ENCODE measurements around the gene AMOTL1.

AMOTL1 gene

GRCh38 chr11:94868468-94868867 is 100.3 kb downstream of the AMOTL1 start:
- no peaks in the 10 kb centered on the region for H3K36me3 ChIP-seq (ENCODE audit: control insufficient read depth, low read length)
- no peaks in the 10 kb centered on the region for H3F3A ChIP-seq (ENCODE audit: control insufficient read depth, insufficient read depth)
- H3K27me3 ChIP-seq (ENCODE audit: control insufficient read depth, low read length): no peaks in the 10 kb centered on the region

DNA sequence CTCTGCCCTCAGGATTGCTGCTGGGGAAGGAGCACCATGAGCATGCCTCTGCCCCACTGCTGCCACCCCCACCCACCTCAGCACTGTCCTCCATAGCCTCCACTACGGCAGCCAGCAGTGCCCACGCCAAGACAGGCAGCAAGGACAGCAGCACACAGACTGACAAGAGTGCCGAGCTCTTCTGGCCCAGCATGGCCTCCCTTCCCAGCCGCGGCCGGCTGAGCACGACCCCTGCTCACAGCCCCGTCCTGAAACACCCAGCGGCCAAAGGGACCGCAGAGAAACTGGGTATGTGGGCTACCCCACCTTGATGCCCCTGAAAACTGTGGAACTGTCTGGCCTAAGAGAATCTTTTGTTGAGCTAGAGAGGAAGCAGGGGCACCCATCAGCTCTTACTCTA is 101.0 kb downstream of the AMOTL1 start:
- no peak for TF ChIP-seq CTCF (IDR thresholded peaks at IDR 0.05; ENCODE audit: low read depth, low read length, poor library complexity, severe bottlenecking)
- no peak for TF ChIP-seq EZH2phosphoT487 (IDR thresholded peaks at IDR 0.05; ENCODE audit: borderline replicate concordance, low read length)
- H3K36me3 ChIP-seq (ENCODE audit: control insufficient read depth, low read length): no peaks in the 10 kb centered on the region
- H3F3A ChIP-seq (ENCODE audit: control insufficient read depth, insufficient read depth): no peaks in the 10 kb centered on the region
- H3K4me2 ChIP-seq (ENCODE audit: low read length): no peak overlapping the region
- no peaks in the 10 kb centered on the region for H3K4me1 ChIP-seq (ENCODE audit: control insufficient read depth, low read length)
- no peak overlapping the region for H3K4me3 ChIP-seq (ENCODE audit: low read length)
- no peaks in the 10 kb centered on the region for H3K9me3 ChIP-seq (ENCODE audit: control insufficient read depth, insufficient read depth, low read length)
- H4K20me1 ChIP-seq (ENCODE audit: control insufficient read depth, insufficient read depth, low read depth, low read length): no peaks in the 10 kb centered on the region
- no peaks in the 10 kb centered on the region for H3K9me2 ChIP-seq (replicated peaks; ENCODE audit: control insufficient read depth, low read length)
- no peak overlapping the region for H3K27ac ChIP-seq (ENCODE audit: low read depth, low read length)
- no peaks in the 10 kb centered on the region for H3K79me2 ChIP-seq (ENCODE audit: control insufficient read depth, low read length)
- H3K27me3 ChIP-seq (ENCODE audit: control insufficient read depth, low read length): no peaks in the 10 kb centered on the region

More at GRCh38 chr11:94868468-94868867, 100.3 kb downstream of the AMOTL1 start:
- H3K27ac ChIP-seq (ENCODE audit: low read depth, low read length): no peak overlapping the region
- H4K20me1 ChIP-seq (ENCODE audit: control insufficient read depth, insufficient read depth, low read depth, low read length): no peaks in the 10 kb centered on the region
- H3K9me2 ChIP-seq (replicated peaks; ENCODE audit: control insufficient read depth, low read length): no peaks in the 10 kb centered on the region
- H3K4me2 ChIP-seq (ENCODE audit: low read length): no peak overlapping the region
- no peak for TF ChIP-seq CTCF (IDR thresholded peaks at IDR 0.05; ENCODE audit: low read depth, low read length, poor library complexity, severe bottlenecking)
- no peak for TF ChIP-seq EZH2phosphoT487 (IDR thresholded peaks at IDR 0.05; ENCODE audit: borderline replicate concordance, low read length)
- no peaks in the 10 kb centered on the region for H3K9me3 ChIP-seq (ENCODE audit: control insufficient read depth, insufficient read depth, low read length)
- no peaks in the 10 kb centered on the region for H3K79me2 ChIP-seq (ENCODE audit: control insufficient read depth, low read length)
- H3K4me1 ChIP-seq (ENCODE audit: control insufficient read depth, low read length): no peaks in the 10 kb centered on the region
- no peak overlapping the region for H3K4me3 ChIP-seq (ENCODE audit: low read length)

DNA sequence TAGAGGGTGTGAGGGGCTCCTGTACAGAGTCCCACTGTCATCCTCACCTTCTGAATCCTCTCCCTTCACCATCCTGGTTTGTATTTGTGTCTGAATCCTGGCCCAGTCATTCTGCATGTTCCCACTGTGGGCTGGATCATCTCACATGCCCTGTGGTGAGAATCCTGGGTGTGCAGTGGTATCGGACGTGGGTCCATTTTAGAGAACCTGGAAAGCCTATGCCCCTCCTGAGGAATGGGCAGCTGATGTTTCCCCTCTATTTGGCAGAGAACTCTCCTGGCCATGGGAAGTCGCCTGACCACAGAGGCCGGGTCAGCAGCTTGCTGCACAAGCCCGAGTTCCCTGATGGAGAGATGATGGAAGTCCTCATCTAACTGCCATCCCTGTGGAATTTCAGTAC is 102.3 kb downstream of the AMOTL1 start:
- no peak for TF ChIP-seq CTCF (IDR thresholded peaks at IDR 0.05; ENCODE audit: low read depth, low read length, poor library complexity, severe bottlenecking)
- no peak for TF ChIP-seq EZH2phosphoT487 (IDR thresholded peaks at IDR 0.05; ENCODE audit: borderline replicate concordance, low read length)
- H3F3A ChIP-seq (ENCODE audit: control insufficient read depth, insufficient read depth): no peaks in the 10 kb centered on the region
- H4K20me1 ChIP-seq (ENCODE audit: control insufficient read depth, insufficient read depth, low read depth, low read length): no peaks in the 10 kb centered on the region
- no peaks in the 10 kb centered on the region for H3K4me1 ChIP-seq (ENCODE audit: control insufficient read depth, low read length)
- no peaks in the 10 kb centered on the region; the same call in 1 of the 2 replicates for H3K27me3 ChIP-seq (ENCODE audit: control insufficient read depth, low read length)
- no peaks in the 10 kb centered on the region for H3K36me3 ChIP-seq (ENCODE audit: control insufficient read depth, low read length)
- no peak overlapping the region for H3K4me3 ChIP-seq (ENCODE audit: low read length)
- H3K79me2 ChIP-seq (ENCODE audit: control insufficient read depth, low read length): no peaks in the 10 kb centered on the region
- no peak overlapping the region for H3K4me2 ChIP-seq (ENCODE audit: low read length)
- H3K27ac ChIP-seq (ENCODE audit: low read depth, low read length): no peak overlapping the region
- no peaks in the 10 kb centered on the region for H3K9me2 ChIP-seq (replicated peaks; ENCODE audit: control insufficient read depth, low read length)
- no peaks in the 10 kb centered on the region for H3K9me3 ChIP-seq (ENCODE audit: control insufficient read depth, insufficient read depth, low read length)

Data from DOHH2 (cell line).